Measurements from ENCODE around the gene ATP8A2. TPM values are rescaled to one million over a fixed set of nuclear protein-coding genes. Genes with fewer than 3 reads are reported as not detected.

ATP8A2 gene
- total RNA-seq, 4 donors from 2014 or later = 0.18 to 11.6 (median 1.8) TPM

DNA sequence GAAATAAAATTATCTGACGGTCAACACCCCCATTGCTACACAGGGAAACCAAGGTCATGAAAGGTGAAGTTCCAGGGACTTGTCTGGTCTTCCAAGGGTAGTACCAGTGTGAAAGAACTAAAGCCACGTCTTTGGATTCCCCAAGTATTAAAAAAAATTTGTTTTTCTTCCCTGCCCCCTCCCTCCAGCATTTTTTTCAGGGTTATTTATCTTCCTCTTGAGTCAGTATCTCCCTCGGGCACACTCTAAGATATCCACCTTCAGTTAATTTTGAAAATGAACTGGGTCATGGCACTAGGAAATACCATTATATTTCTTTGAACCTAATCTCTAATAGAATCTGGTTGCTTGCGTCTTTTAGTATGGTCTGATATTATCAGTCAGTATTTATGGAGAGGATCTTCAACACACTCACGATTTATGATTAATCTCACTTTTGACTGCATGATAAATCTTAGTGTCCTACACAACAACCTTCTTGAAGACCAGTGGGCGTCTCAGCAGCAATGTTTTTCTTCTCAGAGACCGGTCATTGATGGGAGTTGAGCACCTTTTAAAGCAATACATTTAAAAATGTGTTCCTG, 9.1 kb downstream of the ATP8A2 start:
- Histone ChIP-seq H3K4me1 (no peaks in the 10 kb centered on the region), H3K27me3 (no peaks in the 10 kb centered on the region), H3K4me3 (no peak overlapping the region), H3K9me3 (no peaks in the 10 kb centered on the region), H3K27ac (no peak overlapping the region), H3K36me3 (no peaks in the 10 kb centered on the region)
- DNase-seq = no peak
- TF ChIP-seq POLR2A (IDR thresholded peaks at IDR 0.05) = no peak
- TF ChIP-seq, protein P1, sequence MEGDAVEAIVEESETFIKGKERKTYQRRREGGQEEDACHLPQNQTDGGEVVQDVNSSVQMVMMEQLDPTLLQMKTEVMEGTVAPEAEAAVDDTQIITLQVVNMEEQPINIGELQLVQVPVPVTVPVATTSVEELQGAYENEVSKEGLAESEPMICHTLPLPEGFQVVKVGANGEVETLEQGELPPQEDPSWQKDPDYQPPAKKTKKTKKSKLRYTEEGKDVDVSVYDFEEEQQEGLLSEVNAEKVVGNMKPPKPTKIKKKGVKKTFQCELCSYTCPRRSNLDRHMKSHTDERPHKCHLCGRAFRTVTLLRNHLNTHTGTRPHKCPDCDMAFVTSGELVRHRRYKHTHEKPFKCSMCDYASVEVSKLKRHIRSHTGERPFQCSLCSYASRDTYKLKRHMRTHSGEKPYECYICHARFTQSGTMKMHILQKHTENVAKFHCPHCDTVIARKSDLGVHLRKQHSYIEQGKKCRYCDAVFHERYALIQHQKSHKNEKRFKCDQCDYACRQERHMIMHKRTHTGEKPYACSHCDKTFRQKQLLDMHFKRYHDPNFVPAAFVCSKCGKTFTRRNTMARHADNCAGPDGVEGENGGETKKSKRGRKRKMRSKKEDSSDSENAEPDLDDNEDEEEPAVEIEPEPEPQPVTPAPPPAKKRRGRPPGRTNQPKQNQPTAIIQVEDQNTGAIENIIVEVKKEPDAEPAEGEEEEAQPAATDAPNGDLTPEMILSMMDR (IDR thresholded peaks at IDR 0.05) = no peak

DNA sequence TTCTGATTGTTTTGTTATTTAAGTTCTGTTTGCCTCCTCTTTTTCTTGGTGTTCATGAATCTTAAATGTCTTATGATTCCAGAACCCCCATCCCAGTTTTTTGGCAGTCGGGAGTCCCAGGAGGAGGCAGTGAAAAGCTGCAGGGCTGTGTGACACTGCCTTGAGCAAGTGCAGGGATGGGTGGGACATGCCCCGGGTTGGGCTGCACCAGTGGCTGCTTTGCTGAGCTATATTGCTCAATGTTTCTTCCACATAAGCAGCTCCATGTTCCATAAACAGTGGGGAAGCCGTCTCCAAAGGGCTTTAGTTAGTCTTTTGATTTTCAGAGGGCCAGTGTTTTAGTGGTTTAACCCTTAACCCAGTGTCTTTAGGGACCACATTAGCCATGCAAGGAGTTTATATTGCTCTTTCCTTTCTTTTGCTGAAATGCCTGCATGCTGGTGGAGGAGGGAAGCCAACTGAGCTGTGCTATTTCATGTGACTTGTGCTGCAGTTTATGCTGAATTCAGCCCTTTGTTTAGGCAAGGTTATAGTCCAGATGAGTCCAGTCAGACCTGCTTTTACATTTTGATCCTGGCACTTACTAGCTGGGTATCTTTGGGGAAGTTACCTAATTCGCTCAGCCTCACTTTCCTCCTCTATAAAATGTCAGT, 13.1 kb downstream of the ATP8A2 start:
- TF ChIP-seq, protein P1 (IDR thresholded peaks at IDR 0.05) = no peak
- TF ChIP-seq POLR2A (IDR thresholded peaks at IDR 0.05) = no peak
- no peaks in the 10 kb centered on the region for H3K9me3 ChIP-seq

DNA sequence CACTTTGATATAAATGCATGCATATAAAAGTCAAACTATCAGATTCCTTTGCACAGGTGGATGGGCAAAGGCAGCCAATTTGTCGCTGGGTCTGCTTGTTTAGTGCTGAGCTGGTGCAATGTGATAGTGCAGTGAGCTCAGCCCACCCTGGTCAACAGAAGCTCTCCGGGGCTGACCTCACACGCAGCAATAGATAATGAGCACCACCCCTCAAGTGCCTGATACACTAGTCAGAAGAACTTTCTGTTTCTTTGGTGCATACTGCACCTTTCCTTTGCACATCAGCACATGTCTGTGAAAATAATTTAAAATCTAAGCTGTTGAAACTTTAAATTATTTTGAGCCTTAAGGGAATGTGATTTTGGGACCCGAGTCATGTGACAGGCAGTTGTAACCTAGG, 20.2 kb downstream of the ATP8A2 start:
- Histone ChIP-seq H3K4me1 (no peaks in the 10 kb centered on the region), H3K9me3 (no peaks in the 10 kb centered on the region), H3K27me3 (no peaks in the 10 kb centered on the region), H3K36me3 (no peaks in the 10 kb centered on the region), H3K27ac (no peak overlapping the region), H3K4me3 (no peak overlapping the region)
- DNase-seq = no peak
- no peak for TF ChIP-seq POLR2A (IDR thresholded peaks at IDR 0.05)
- TF ChIP-seq, protein P1 (IDR thresholded peaks at IDR 0.05) = no peak

More for the DNA sequence above, 13.1 kb downstream of the ATP8A2 start:
- Histone ChIP-seq H3K27me3 (no peaks in the 10 kb centered on the region), H3K36me3 (no peaks in the 10 kb centered on the region), H3K27ac (no peak overlapping the region), H3K4me3 (no peak overlapping the region), H3K4me1 (no peaks in the 10 kb centered on the region)
- DNase-seq = no peak

DNA sequence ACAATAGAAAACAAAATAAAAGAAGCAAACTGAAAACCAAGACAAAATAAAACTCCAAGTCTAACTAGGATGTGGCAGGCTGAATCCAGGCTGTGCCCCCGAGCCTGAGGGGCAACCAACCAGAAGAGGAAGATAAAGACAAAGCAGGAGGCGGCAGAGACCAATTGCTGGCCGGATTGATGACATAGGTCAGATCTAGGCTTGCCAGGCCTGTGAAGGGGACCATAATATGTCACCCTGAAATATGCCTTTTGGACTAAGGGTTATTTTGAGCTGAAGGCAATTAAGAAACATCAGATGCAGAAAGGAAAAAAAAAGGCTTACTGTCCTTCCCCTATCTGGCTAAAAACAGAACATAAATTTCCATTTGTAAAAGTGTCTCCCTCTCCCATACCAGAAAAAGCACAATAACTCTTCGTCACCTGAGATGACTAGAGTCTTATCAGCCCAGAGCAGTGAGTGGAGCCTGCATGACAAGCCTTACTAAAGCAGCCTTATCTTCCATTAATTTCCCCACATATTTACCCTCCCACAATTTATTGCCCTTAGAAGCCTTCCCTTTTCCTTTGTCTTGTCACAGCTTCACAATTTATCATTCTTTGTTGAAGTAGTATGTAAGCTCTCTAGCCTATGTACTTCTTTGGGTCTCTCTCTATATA, 22.8 kb downstream of the ATP8A2 start:
- no peaks in the 10 kb centered on the region for H3K9me3 ChIP-seq
- H3K4me1 ChIP-seq = no peaks in the 10 kb centered on the region
- TF ChIP-seq, protein P1 (IDR thresholded peaks at IDR 0.05) = no peak
- TF ChIP-seq POLR2A (IDR thresholded peaks at IDR 0.05) = no peak
- no peak overlapping the region for H3K27ac ChIP-seq
- no peaks in the 10 kb centered on the region for H3K27me3 ChIP-seq
- H3K4me3 ChIP-seq = no peak overlapping the region
- no peaks in the 10 kb centered on the region for H3K36me3 ChIP-seq
- DNase-seq = no peak

DNA sequence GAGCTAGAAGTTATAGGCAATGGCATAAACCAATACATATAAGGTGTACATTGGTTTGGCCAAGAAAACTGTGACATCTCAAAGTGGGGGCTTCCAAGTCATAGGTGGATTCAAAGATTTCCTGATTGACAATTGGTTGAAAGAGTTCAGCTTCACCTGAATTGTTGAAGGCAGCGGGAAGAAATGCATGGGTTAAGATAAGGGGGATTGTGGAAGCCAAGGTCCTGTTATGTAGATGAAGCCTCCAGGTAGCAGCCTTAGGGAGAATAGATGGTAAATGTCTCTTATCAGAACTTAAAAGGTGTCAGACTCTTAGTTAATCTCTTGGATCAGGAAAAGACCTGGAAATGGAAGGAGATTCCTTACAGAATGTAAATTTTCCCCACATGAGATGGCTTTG, 26.0 kb downstream of the ATP8A2 start:
- Histone ChIP-seq H3K9me3 (no peaks in the 10 kb centered on the region), H3K27me3 (no peaks in the 10 kb centered on the region), H3K4me1 (no peaks in the 10 kb centered on the region), H3K36me3 (no peaks in the 10 kb centered on the region), H3K27ac (no peak overlapping the region), H3K4me3 (no peak overlapping the region)
- TF ChIP-seq, protein P1 (IDR thresholded peaks at IDR 0.05) = no peak
- TF ChIP-seq POLR2A (IDR thresholded peaks at IDR 0.05) = no peak
- DNase-seq = no peak
